Pancreas (tissue), 10 donors: ENCODE measurements around the gene FBXL15. TPM values are rescaled to one million over a fixed set of nuclear protein-coding genes. Genes with fewer than 3 reads are reported as not detected.
A peak's percentile ranks its signal among the peaks of the same experiment; 100 is the strongest.

Experiments
- ATAC-seq, 4 donors: fragments of 200-7000 bp; cut with Tn5 transposase; one replicate each; pipeline versions ENCODE4 v1.8.0 to v1.9.1; 2020; ENCODE audit warnings: mild to moderate bottlenecking in 4 of 4, moderate library complexity in 4 of 4
- DNase-seq, 6 donors: peaks; one replicate each; pipeline ENCODE4 v3.0.0-alpha.2; 2020
- FAIRE-seq: peaks from 2 replicates; lab custom pipeline; 2012; peaks lifted over from hg19 to GRCh38; lab: Jason Lieb, UNC
- H3K27ac ChIP-seq, 4 donors: fragments of 200-600 bp; sonication (generic); 1 replicate in 3 of 4; 2 replicates in 1 of 4; pipeline versions ENCODE4 v1.5.0 to v1.8.0; 2020
- H3K27me3 ChIP-seq, 4 donors: fragments of 200-600 bp; one replicate each; pipeline ENCODE4 v1.8.0; 2021
- H3K36me3 ChIP-seq, 3 donors: fragments of 200-600 bp; sonication (generic) in 1 of 3; one replicate each; pipeline versions ENCODE4 v1.5.0 to v1.8.0; 2020 to 2021
- H3K4me1 ChIP-seq, 3 donors: fragments of 200-600 bp; one replicate each; pipeline ENCODE4 v1.8.0; 2021
- H3K4me3 ChIP-seq, 4 donors: fragments of 200-600 bp; sonication (generic) in 2 of 4; one replicate each; pipeline versions ENCODE4 v1.5.0 to v1.8.0; 2020 to 2021
- H3K9me3 ChIP-seq, 4 donors: fragments of 200-600 bp; one replicate each; pipeline ENCODE4 v1.8.0; 2021
- CTCF ChIP-seq, 4 donors: fragments of 200-600 bp; sonication (generic) in 3 of 4; IDR thresholded peaks; one replicate each; pipeline versions ENCODE4 v1.5.0 to v1.8.0; 2021; ENCODE audit warnings: antibody characterized with exemption in 4 of 4
- WGBS, 2 donors: extraction: QIAGEN DNeasy Blood & Tissue Kit; methylation state at CpG; one replicate each; pipeline ENCODE4 v1.1.7; 2013; 5-methylcytosine and 5-hydroxymethylcytosine counted together
- intact Hi-C, 3 donors: fragments of 100-400 bp; cut with DNase I; formaldehyde crosslinking; loops; one replicate each; pipeline versions ENCODE4 v1.11.1 to v1.14.2; 2022
- polyA plus RNA-seq, 2 donors: library from polyadenylated mRNA; stranded (reverse); fragments of 200-250 nt; gene quantifications; one replicate each; pipeline ENCODE4 v1.2.3, GENCODE V29; 2013
- total RNA-seq, 6 donors: library from RNA; stranded (reverse); fragmentation: NEBNext Ultra II Directional in 4 of 6; extraction: Animal tissue kit (Norgen Biotek cat#: 25700) in 4 of 6; gene quantifications; one replicate each; pipeline versions ENCODE4 v1.2.1 to v1.2.4, GENCODE V29; 2021 to 2023
- donor health status: healthy with polysubstance abuse.
- donor health status: DM: no; HTN: no; CAD: no; lungs with moderate emphysema.
- donor health status: DM: no; HTN: no; CAD: no.
- donor health status: control.
- donor health status: control.
- donor health status: Bipolar disorder and iron deficiency.
- donor health status: DM: yes; HTN: yes; CAD: no.
- donor health status: DM: no; HTN: no; CAD: no.
- donor health status: DM: no; HTN: no; CAD: no.
- donor health status: DM: yes; HTN: yes; CAD: no.

The FBXL15 gene
- total and polyA plus RNA-seq, 8 donors: 10.0 to 24.2 (median 11.1) TPM

DNA sequence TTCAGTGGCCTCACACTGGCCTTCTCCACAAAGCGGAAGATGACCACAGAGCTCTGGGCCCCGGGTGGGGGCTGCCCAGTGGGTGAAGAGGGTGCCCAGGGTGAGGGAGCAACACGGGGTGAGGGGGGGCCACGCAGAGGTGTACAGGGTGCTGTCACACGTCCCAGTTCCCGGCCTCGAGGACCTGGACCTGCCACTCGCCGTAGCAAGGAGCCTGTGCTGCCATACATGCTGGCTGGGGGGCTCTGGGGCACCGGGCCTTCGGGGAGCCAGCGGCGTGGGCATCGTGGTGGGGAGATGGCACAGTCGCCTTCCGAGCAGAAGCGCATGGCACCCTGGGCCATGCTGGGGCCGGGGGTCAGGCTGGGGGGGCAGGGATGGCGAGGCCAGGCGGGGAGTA is 3.9 kb upstream of the FBXL15 start:
- H3K4me3 ChIP-seq: no peak overlapping the region
- peaks cover 0 to 13% (median 0%) of the 10 kb centered on the region in 3 donors for H3K4me1 ChIP-seq
- WGBS, 2 donors: 66 to 78% methylated on average over 18 to 20 of the region's 20 CpGs
- no peak for ATAC-seq
- no peaks in the 10 kb centered on the region for H3K36me3 ChIP-seq
- FAIRE-seq: no peak
- TF ChIP-seq CTCF (IDR thresholded peaks at IDR 0.05): no peak
- H3K27ac ChIP-seq: no peak overlapping the region
- peak in 1 of 6 donors; percentile 71 for DNase-seq
- peaks cover 0 to 11% (median 0%) of the 10 kb centered on the region in 4 donors for H3K27me3 ChIP-seq
- no peaks in the 10 kb centered on the region for H3K9me3 ChIP-seq
- intact Hi-C loops: no loop called here

GRCh38 chr10:102418622-102419268 is 1.9 kb upstream of the FBXL15 start, which contains the start of gene PSD:
Gene PSD, minus strand, starts transcription at chr10:102418785. Its CDS starts 1,747 bp downstream, at chr10:102417038.
- no peaks in the 10 kb centered on the region for H3K9me3 ChIP-seq
- H3K4me1 ChIP-seq: peaks cover 7 to 19% (median 12%) of the 10 kb centered on the region in 3 donors
- 5% methylated on average over 33 to 45 of the region's 45 CpGs for WGBS, 2 donors
- peaks cover 0 to 6% (median 0%) of the 10 kb centered on the region in 4 donors for H3K27me3 ChIP-seq
- peak within 1 kb of the TSS; percentile 59 to 77 (median 74) for H3K4me3 ChIP-seq
- no peak for TF ChIP-seq CTCF (IDR thresholded peaks at IDR 0.05)
- peaks cover 0 to 2% (median 0%) of the 10 kb centered on the region in 3 donors for H3K36me3 ChIP-seq
- no peak for FAIRE-seq
- ATAC-seq: no peak
- DNase-seq: peak in 2 of 6 donors; percentile 35 to 57
- intact Hi-C loops: no loop called here
- H3K27ac ChIP-seq: no peak within 1 kb of the TSS

GRCh38 chr10:102419269-102420180 is 1.1 kb upstream of the FBXL15 start:
- 1% methylated on average over 54 of the region's 54 CpGs for WGBS, 2 donors
- FAIRE-seq: no peak
- Histone ChIP-seq H3K4me1 (peaks cover 7 to 19% (median 12%) of the 10 kb centered on the region in 3 donors), H3K9me3 (no peaks in the 10 kb centered on the region), H3K27me3 (peaks cover 0 to 6% (median 0%) of the 10 kb centered on the region in 4 donors), H3K4me3 (peak overlapping the region; percentile 59 to 77 (median 74)), H3K27ac (peak overlapping the region in 2 of 4 donors; percentile 86 to 93), H3K36me3 (peaks cover 0 to 7% (median 0%) of the 10 kb centered on the region in 3 donors)
- intact Hi-C loops: no loop called here
- no peak for TF ChIP-seq CTCF (IDR thresholded peaks at IDR 0.05)
- peak in 4 of 6 donors; percentile 72 to 89 (median 82) for DNase-seq
- peak; percentile 12 to 39 (median 24) for ATAC-seq

DNA sequence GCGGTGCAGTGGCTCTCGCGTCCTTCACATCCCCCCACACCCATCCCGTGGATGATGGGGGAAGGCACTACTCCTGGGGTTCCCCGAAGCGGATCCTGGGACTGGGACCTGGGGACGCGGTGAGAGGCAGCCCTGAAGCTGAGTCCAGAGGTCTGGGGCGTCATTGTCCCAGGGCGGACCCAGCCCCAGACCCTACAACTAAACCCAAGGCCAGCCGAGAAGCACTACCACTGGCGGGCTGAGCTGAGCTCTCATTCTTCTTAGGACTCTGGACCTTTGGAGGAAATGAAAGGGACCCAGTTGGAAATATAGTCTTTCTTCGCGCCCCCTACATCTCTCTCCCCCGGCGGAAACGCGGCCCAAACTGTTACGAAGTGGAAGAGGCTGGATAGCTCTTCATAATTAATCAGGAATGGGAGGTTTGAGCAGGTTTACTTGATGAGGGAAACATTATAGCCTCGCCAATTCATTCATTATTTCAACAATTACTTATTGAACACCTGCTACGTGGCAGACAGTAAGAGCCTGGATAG is 389 bp upstream of the FBXL15 start:
- FAIRE-seq: no peak
- H3K27me3 ChIP-seq: peaks cover 0 to 6% (median 0%) of the 10 kb centered on the region in 4 donors
- intact Hi-C loops: no loop called here
- peaks cover 7 to 19% (median 12%) of the 10 kb centered on the region in 3 donors for H3K4me1 ChIP-seq
- peaks cover 0 to 7% (median 0%) of the 10 kb centered on the region in 3 donors for H3K36me3 ChIP-seq
- H3K27ac ChIP-seq: peak overlapping the region; percentile 86 to 93 (median 92)
- peak in 2 of 6 donors; percentile 35 to 60 for DNase-seq
- H3K4me3 ChIP-seq: peak overlapping the region; percentile 59 to 77 (median 74)
- no peaks in the 10 kb centered on the region for H3K9me3 ChIP-seq
- TF ChIP-seq CTCF (IDR thresholded peaks at IDR 0.05): no peak
- WGBS, 2 donors: 0 to 1% methylated on average over 21 of the region's 21 CpGs
- peak in 1 of 4 donors; percentile 0 for ATAC-seq
